Activated T-helper 1 cell treated with anti-CD3 and anti-CD28 coated beads, Interleukin-12 subunit alpha, Interleukin-12 subunit beta, Interleukin-2, Interleukin-4 antibody, amounts not matched to agents 30 ng/mL and 10 ng/mL and 1 ng/mL, durations not matched to agents 14 hours and 24 hours and 36 hours (primary cell): ENCODE results near the gene TEF. TPM values are rescaled to one million over a fixed set of nuclear protein-coding genes. Genes with fewer than 3 reads are reported as not detected.
"Not testable (repeated sequence)": the region's sequence is repeated elsewhere in the genome, so short reads cannot be mapped to it uniquely, and the experiment has no call there.

Experiments
- DNase-seq: peaks from one replicate; pipeline ENCODE4 v3.0.0; 2021; ENCODE audit warnings: low spot score
- H3K27ac Mint-ChIP-seq: one replicate; pipeline ENCODE4 v1.8.0; 2021; ENCODE audit warnings: mild to moderate bottlenecking, mixed read lengths
- H3K27me3 Mint-ChIP-seq: one replicate; pipeline ENCODE4 v1.8.0; 2022; ENCODE audit warnings: mild to moderate bottlenecking, moderate library complexity, mixed read lengths; ENCODE audit not compliant: insufficient read depth
- H3K36me3 Mint-ChIP-seq: one replicate; pipeline ENCODE4 v1.8.0; 2021; ENCODE audit warnings: low read depth, mixed read lengths
- H3K4me1 Mint-ChIP-seq: one replicate; pipeline ENCODE4 v1.8.0; 2021; ENCODE audit warnings: low read depth, mixed read lengths
- H3K4me3 Mint-ChIP-seq: one replicate; pipeline ENCODE4 v1.8.0; 2021; ENCODE audit warnings: mild to moderate bottlenecking, moderate library complexity, mixed read lengths
- H3K9me3 Mint-ChIP-seq: one replicate; pipeline ENCODE4 v1.8.0; 2021; ENCODE audit warnings: mixed read lengths
- intact Hi-C: fragments of 100-400 bp; cut with micrococcal nuclease; formaldehyde crosslinking; loops from one replicate; pipeline ENCODE4 v1.15.1; 2024
- total RNA-seq: library from RNA; stranded (reverse); gene quantifications from 2 replicates; pipeline ENCODE4 v1.2.3, GENCODE V29; 2022

TEF gene
- total RNA-seq, 1 donor from 2014 or later = 1.6 TPM

DNA sequence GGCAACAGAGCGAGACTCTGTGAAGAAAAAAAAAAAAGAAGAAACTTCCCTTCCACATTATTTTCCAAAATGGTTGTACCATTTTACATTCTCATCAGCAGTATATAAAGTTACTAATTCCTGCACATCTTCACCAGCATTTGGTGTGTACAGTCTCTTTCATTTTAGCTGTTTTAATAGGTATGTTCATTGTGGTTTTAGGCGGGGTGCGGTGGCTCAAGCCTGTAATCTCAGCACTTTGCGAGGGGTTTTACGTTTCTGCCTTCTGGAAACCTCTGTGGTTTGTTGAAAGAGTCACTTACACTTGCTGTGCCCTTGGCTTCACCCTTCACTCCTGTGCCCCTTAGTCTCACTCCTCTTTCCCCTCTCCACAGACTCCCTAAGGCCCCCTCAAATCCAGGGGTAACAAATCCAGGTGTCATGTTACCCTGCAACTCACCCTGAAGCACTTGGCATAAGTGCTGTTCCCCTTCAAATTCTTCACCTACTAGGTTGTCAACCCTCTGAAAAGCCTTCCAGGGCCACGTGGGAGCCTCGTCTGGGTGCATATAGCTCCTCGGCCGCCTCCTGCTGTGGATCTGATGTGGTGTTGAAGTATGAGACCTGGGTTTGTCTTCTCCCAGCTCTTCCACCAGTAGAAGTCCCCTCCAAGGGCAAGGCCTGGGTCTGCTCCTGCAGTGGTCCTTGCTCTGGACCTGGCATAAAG is 44.1 kb downstream of the TEF start:
- H3K4me1 Mint-ChIP-seq = peaks cover 13% of the 10 kb centered on the region
- H3K27me3 Mint-ChIP-seq = no peaks in the 10 kb centered on the region
- DNase-seq = peak; percentile 42
- peaks cover 7% of the 10 kb centered on the region for H3K36me3 Mint-ChIP-seq
- intact Hi-C loops = no loop called here
- peak overlapping the region; percentile 10 for H3K27ac Mint-ChIP-seq
- no peak overlapping the region for H3K4me3 Mint-ChIP-seq
- no peaks in the 10 kb centered on the region for H3K9me3 Mint-ChIP-seq

DNA sequence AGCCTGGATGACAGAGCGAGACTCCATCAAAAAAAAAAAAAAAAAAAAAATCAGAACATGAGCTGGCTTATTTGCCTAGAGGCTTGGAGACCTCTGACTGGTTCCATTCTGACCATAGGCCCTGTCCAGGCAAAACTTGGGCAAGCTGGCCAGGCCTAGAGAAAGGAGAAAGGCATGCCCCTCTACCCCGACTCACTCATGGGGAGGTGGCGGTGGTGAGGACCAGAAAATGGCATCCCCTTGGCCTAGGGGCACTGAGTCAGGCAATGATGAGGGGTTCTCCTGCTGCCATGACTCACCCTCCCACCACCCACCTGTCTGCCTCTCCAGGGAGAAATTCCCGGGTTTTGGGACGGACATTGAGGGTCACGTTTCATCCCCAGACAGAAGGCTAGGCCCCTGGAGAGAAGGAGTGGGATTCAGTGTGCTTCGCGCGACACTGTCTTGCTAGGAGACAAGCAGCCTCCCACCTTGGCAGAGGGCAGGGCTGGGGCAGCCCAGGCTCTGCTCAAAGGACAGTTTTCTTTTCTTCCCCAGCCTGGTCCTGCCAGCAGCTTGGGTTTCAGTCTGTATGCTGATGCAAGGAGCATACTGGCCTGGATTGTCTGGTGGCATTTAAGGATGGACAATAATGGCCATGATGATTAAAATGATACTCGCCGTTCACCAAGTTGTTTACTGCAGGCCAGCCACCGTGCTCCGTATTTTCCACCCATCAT is 47.6 kb downstream of the TEF start:
- Mint-ChIP-seq H3K36me3 (peaks cover 20% of the 10 kb centered on the region), H3K27me3 (no peaks in the 10 kb centered on the region), H3K4me1 (peaks cover 13% of the 10 kb centered on the region), H3K9me3 (no peaks in the 10 kb centered on the region), H3K4me3 (no peak overlapping the region), H3K27ac (no peak overlapping the region)
- intact Hi-C loops = no loop called here
- no peak for DNase-seq

- intact Hi-C loops = no loop called here
- Mint-ChIP-seq H3K9me3 (no peaks in the 10 kb centered on the region), H3K27ac (no peak overlapping the region)
Measured at GRCh38 chr22:41429951-41430332, 48.2 kb downstream of the TEF start.

GRCh38 chr22:41431656-41432055 is 49.9 kb downstream of the TEF start:
- intact Hi-C loops = no loop called here
- Mint-ChIP-seq H3K27ac (no peak overlapping the region), H3K27me3 (no peaks in the 10 kb centered on the region), H3K36me3 (peaks cover 30% of the 10 kb centered on the region), H3K4me3 (no peak overlapping the region), H3K4me1 (peaks cover 4% of the 10 kb centered on the region), H3K9me3 (no peaks in the 10 kb centered on the region)
- DNase-seq = no peak

More at GRCh38 chr22:41429951-41430332, 48.2 kb downstream of the TEF start:
- peaks cover 20% of the 10 kb centered on the region for H3K36me3 Mint-ChIP-seq
- no peaks in the 10 kb centered on the region for H3K27me3 Mint-ChIP-seq
- H3K4me3 Mint-ChIP-seq = no peak overlapping the region
- peaks cover 13% of the 10 kb centered on the region for H3K4me1 Mint-ChIP-seq
- no peak for DNase-seq

DNA sequence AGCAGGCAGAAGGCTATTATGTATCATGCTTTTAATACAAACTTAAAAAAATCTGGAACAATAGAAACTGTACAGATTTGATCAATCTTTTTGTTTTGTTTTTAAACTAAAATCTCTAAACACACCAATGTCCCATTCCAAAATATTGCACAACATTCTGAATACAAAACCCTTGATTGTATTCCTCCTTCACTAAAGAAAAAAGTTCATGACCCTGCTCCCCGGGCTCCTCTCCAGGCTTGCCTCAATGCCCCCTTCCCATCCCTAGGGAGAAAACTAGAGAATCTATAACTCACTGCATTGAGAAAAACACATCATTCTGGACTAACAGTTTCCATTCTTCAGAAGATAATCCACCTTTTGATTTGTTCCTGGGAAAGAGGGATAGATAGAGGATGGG is 51.7 kb downstream of the TEF start:
- H3K27ac Mint-ChIP-seq, intact Hi-C loops, DNase-seq, H3K27me3 Mint-ChIP-seq, H3K4me3 Mint-ChIP-seq, H3K4me1 Mint-ChIP-seq, H3K9me3 Mint-ChIP-seq: not testable (repeated sequence)
- H3K36me3 Mint-ChIP-seq = peaks cover 32% of the 10 kb centered on the region

DNA sequence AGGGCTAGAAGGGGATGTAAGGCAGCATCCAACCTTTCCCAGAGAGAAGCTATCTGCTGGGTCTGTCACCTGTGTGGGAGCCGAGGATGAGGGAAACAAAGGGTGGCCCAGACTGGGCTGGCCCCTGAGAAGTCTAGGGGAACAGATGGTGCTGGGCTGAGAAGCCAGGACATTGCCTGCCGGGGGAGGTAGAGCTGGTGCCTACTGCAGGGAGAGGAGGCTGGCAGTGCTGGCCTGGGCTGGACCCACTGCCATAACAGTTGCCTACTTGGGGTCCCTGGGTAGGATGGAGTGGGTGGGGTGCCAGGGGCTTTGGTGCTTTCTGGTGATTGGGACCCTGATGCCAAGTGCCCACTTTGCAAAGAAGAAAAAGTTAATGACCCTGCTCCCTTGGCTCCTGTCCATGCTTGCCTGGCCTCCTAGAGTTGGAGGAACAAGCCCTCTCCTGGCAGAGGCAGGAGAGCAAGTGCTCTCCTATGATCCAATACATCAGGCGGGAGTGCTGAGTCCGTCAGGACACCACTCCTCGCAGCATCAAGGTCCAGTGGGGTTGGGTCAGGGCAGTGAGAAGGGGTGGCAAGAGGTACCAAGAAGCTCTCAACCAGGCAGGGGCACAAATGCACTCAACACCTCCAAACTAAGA is 52.7 kb downstream of the TEF start:
- not testable (repeated sequence) for H3K27ac Mint-ChIP-seq, H3K4me3 Mint-ChIP-seq

DNA sequence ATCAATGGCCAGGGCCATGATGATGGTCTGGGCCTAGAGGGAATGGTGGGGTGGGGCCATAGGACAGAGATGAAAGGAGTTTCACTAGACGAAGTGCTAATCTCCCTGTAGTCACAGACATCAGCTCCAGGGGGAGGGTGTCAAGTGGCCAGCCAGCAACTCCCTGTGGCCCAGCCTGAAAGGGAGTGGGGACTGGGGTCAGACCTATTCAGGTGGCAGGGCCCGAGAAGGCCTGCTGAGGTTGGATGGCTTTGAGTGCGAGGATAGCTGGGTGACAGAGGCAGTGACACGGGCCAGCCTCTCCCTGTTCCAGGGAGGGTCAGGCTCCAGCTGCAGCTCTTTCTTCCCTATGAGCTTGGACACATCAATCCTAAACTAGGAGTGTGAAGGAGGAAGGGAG is 53.8 kb downstream of the TEF start:
- Mint-ChIP-seq H3K27ac (no peak overlapping the region), H3K27me3 (no peaks in the 10 kb centered on the region), H3K4me3 (no peak overlapping the region), H3K9me3 (no peaks in the 10 kb centered on the region), H3K36me3 (peaks cover 32% of the 10 kb centered on the region), H3K4me1 (no peaks in the 10 kb centered on the region)
- intact Hi-C loops = no loop called here
- no peak for DNase-seq

More for the DNA sequence above, 52.7 kb downstream of the TEF start:
- H3K4me1 Mint-ChIP-seq, H3K27me3 Mint-ChIP-seq, H3K9me3 Mint-ChIP-seq, intact Hi-C loops, DNase-seq: not testable (repeated sequence)
- H3K36me3 Mint-ChIP-seq = peaks cover 32% of the 10 kb centered on the region

DNA sequence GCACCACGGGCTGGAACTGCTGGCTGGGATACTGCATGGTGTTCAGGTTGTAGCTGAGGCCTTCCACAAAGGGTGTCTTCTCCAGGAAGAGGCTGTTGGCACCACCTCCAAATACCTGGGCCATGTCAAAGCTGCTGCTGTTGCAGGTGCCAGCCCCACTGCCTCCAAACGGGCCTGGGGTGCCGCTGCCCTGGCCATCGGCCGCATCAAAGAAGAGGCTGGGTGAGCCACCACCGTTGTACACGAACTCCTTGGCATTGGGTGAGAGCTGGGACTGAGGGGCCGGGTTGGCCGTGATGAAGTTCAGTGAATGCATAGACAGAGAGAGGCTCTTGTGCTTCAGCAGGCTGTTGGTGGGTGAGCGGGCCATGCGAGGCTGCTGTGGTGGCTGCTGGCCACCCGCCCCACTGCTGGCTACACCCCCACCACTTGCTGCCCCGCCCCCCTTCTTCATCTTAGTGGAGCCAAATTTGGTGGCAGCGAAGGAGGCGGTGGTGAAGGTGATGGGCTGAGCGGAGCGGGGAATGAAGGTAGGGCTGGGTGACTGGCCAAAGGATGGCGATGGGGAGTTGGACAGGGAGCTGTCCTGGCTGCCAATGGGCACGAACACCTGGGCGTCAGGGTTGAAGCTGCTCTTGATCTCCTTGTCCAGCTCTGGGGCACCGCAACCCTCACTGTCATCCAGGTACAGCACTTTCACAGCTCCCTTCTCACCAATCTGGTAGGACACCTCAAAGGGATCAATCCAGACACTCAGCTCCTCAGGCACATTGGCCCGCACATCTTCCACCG is 54.8 kb downstream of the TEF start:
- H3K36me3 Mint-ChIP-seq = peaks cover 28% of the 10 kb centered on the region
- no peaks in the 10 kb centered on the region for H3K4me1 Mint-ChIP-seq
- intact Hi-C loops = no loop called here
- no peak overlapping the region for H3K27ac Mint-ChIP-seq
- H3K27me3 Mint-ChIP-seq = no peaks in the 10 kb centered on the region
- no peak for DNase-seq
- H3K9me3 Mint-ChIP-seq = no peaks in the 10 kb centered on the region
- no peak overlapping the region for H3K4me3 Mint-ChIP-seq

GRCh38 chr22:41437198-41437597 is 55.5 kb downstream of the TEF start:
- H3K27ac Mint-ChIP-seq = no peak overlapping the region
- H3K36me3 Mint-ChIP-seq = peaks cover 26% of the 10 kb centered on the region
- H3K4me3 Mint-ChIP-seq = no peak overlapping the region
- peaks cover 1% of the 10 kb centered on the region for H3K4me1 Mint-ChIP-seq
- intact Hi-C loops = no loop called here
- no peak for DNase-seq
- H3K9me3 Mint-ChIP-seq = no peaks in the 10 kb centered on the region
- no peaks in the 10 kb centered on the region for H3K27me3 Mint-ChIP-seq

DNA sequence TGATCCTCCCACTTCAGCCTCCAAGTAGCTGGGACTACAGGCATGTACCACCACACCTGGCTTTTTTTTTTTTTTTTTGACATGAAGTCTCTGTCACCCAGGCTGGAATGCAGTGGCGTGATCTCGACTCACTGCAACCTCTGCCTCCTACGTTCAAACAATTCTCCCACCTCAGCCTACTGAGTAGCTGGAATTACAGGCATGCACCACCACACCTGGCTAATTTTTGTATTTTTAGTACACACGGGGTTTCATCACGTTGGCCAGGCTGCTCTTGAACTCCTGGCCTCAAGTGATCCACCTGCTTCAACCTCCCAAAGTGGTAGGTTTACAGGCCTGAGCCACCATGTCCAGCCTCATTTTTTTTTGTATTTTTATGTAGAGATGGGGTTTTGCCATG is 58.8 kb downstream of the TEF start:
- intact Hi-C loops = loop anchor here (10.0 kb wide), 2 partner anchors 504 to 634 kb away; partner anchors contain the start of genes CENPM, NAGA, PHETA2 and SMDT1
- H3K4me3 Mint-ChIP-seq, H3K9me3 Mint-ChIP-seq, DNase-seq, H3K27me3 Mint-ChIP-seq, H3K27ac Mint-ChIP-seq: not testable (repeated sequence)
- peaks cover 28% of the 10 kb centered on the region for H3K36me3 Mint-ChIP-seq
- H3K4me1 Mint-ChIP-seq = peaks cover 17% of the 10 kb centered on the region

- H3K4me1 Mint-ChIP-seq = peaks cover 17% of the 10 kb centered on the region
- intact Hi-C loops = loop anchor here (10.0 kb wide), 2 partner anchors 502 to 632 kb away; partner anchors contain the start of genes CENPM, NAGA, PHETA2 and SMDT1
- DNase-seq = no peak
- H3K9me3 Mint-ChIP-seq = no peaks in the 10 kb centered on the region
- peak overlapping the region; percentile 6 for H3K27ac Mint-ChIP-seq
- no peaks in the 10 kb centered on the region for H3K27me3 Mint-ChIP-seq
- peak overlapping the region; percentile 97 for H3K4me3 Mint-ChIP-seq
- peaks cover 18% of the 10 kb centered on the region for H3K36me3 Mint-ChIP-seq
Measured at GRCh38 chr22:41442240-41442792, 60.6 kb downstream of the TEF start.
